Measurements from ENCODE around the gene SNORC.

DNA sequence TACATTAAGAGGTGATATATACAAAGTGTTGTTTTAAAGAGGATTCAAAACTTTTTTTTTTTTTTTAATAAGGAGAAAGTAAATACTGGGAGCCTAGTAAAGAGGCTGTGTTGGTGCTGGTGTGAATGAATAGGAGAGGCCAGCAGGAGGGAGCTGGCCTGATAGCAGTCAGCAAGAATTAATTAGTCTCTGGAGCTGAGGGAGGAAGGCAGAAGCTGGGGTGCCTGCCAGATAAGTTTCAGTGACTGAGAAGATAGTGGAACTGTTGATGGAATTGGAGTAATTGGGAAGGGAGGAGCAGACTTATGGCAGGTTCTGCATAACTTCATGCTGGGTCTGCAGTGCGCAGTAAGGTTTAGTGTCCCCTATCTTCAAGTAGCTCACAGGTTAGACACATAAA is 36.2 kb upstream of the SNORC start:
- TF ChIP-seq, protein P1, sequence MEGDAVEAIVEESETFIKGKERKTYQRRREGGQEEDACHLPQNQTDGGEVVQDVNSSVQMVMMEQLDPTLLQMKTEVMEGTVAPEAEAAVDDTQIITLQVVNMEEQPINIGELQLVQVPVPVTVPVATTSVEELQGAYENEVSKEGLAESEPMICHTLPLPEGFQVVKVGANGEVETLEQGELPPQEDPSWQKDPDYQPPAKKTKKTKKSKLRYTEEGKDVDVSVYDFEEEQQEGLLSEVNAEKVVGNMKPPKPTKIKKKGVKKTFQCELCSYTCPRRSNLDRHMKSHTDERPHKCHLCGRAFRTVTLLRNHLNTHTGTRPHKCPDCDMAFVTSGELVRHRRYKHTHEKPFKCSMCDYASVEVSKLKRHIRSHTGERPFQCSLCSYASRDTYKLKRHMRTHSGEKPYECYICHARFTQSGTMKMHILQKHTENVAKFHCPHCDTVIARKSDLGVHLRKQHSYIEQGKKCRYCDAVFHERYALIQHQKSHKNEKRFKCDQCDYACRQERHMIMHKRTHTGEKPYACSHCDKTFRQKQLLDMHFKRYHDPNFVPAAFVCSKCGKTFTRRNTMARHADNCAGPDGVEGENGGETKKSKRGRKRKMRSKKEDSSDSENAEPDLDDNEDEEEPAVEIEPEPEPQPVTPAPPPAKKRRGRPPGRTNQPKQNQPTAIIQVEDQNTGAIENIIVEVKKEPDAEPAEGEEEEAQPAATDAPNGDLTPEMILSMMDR (IDR thresholded peaks at IDR 0.05), result no peak
- TF ChIP-seq POLR2AphosphoS5 (IDR thresholded peaks at IDR 0.05) (no peak), POLR2A (IDR thresholded peaks at IDR 0.05) (no peak)
